KOPT-K1 (cell line): ENCODE measurements around the gene OR2AG2.

Experiments used
- H3K27ac ChIP-seq: fragments of 200-600 bp; sonication (generic); 2 replicates; pipeline ENCODE4 v1.5.1; 2016; ENCODE audit warnings: antibody characterized with exemption, mild to moderate bottlenecking, low read depth, low read length; ENCODE audit not compliant: poor library complexity, severe bottlenecking
- H3K36me3 ChIP-seq: fragments of 200-600 bp; sonication (generic); 2 replicates; pipeline ENCODE4 v1.5.1; 2017; ENCODE audit warnings: antibody characterized with exemption, mild to moderate bottlenecking, low read length, moderate library complexity; ENCODE audit not compliant: insufficient read depth
- H3K9me3 ChIP-seq: fragments of 200-600 bp; sonication (generic); 2 replicates; pipeline ENCODE4 v1.5.1; 2017; ENCODE audit warnings: antibody characterized with exemption, low read length, mild to moderate bottlenecking; ENCODE audit not compliant: insufficient read depth, poor library complexity, severe bottlenecking

The OR2AG2 gene

GRCh38 chr11:6747097-6747668 is 24.6 kb downstream of the OR2AG2 start:
- H3K36me3 ChIP-seq: no peaks in the 10 kb centered on the region
- peak overlapping the region; percentile 81 for H3K27ac ChIP-seq
- H3K9me3 ChIP-seq: no peaks in the 10 kb centered on the region

DNA sequence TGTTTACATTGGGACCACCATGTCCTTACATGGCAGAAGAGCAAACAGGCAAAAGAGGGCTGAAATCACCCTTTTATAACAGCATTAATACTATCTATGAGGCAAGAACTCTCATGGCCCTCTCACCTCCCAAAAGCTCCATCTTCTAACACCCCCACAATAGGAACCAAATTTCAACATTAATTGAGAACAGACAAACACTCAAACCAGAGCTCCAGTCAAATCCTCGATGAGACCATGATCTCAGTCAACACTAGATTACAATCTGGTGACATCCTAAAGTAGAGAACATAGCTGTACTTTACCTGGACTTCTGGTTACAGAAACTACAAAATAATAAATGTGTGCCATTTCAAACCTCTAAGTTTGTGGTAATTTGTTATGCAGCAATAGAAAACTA is 25.1 kb downstream of the OR2AG2 start:
- Histone ChIP-seq H3K36me3 (no peaks in the 10 kb centered on the region), H3K9me3 (no peaks in the 10 kb centered on the region), H3K27ac (peak overlapping the region; percentile 81)

- Histone ChIP-seq H3K36me3 (no peaks in the 10 kb centered on the region), H3K9me3 (no peaks in the 10 kb centered on the region), H3K27ac (peak overlapping the region; percentile 81)
These were observed 25.6 kb downstream of the OR2AG2 start for GRCh38 chr11:6746086-6746618.

DNA sequence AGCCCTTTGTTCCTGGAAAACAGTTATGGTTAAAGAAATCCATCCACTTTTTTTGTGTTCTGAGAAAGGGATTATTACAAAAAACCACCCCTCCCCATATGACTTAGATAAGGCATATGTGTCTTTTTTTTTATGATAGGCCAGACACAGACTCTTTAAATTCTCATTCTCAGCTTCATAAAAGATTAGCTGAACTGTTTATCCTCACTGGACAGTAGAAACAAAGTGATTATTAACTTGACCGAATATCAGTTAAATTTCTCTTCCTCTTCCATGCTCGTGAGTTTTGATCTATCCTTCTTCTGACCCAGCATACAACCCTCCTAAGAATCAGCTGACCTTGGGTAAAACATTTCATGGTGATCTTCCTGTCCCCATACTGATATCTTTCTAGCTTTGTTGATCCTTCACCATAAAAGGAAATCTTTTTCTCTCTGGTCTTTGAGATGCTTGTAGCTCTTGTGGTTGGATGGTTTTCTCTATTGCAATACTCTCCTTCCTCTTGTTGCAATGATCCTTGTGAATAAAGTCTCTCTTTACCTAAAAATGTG is 26.2 kb downstream of the OR2AG2 start:
- Histone ChIP-seq H3K9me3 (no peaks in the 10 kb centered on the region), H3K27ac (peak overlapping the region; percentile 81), H3K36me3 (no peaks in the 10 kb centered on the region)

DNA sequence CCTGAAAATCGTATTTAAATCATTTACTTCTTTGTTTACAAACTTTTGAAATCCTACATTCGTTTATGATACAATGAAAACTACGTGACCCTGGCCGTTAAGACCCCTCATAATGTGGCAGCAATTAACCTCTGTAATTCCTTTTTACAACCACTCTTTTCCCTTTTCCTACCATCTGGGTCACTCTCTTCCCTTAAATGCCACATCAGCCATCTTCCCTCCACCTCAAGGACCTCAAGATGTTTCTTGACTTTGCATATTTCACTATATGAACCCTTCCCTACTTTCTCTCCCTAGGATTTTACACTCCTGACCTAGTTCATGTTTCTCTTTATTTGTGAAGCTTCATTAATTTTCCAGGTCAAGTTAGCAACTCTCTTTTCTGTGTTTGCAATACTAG is 26.8 kb downstream of the OR2AG2 start:
- no peaks in the 10 kb centered on the region for H3K36me3 ChIP-seq
- H3K9me3 ChIP-seq: no peaks in the 10 kb centered on the region
- peak overlapping the region; percentile 81 for H3K27ac ChIP-seq

DNA sequence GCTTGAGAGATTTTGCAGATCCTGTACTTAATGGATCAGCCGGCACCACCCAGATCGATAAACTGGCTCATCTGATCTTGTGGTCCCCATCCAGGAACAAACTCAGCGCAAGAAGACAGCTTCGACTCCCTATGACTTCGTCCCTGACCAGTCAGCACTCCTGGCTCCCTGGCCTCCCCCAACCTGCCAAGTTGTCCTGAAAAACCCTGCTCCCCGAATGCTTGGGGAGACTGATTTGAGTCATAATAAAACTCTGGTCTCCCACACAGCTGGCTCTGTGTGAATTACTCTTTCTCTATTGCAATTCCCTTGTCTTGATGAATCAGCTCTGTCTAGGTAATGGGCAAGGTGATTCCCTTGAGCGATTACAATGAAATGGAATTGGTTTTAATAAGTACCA is 29.5 kb downstream of the OR2AG2 start:
- no peaks in the 10 kb centered on the region for H3K36me3 ChIP-seq
- no peak overlapping the region for H3K27ac ChIP-seq
- H3K9me3 ChIP-seq: no peaks in the 10 kb centered on the region

GRCh38 chr11:6738590-6738989 is 33.2 kb downstream of the OR2AG2 start:
- H3K27ac ChIP-seq: no peak overlapping the region

DNA sequence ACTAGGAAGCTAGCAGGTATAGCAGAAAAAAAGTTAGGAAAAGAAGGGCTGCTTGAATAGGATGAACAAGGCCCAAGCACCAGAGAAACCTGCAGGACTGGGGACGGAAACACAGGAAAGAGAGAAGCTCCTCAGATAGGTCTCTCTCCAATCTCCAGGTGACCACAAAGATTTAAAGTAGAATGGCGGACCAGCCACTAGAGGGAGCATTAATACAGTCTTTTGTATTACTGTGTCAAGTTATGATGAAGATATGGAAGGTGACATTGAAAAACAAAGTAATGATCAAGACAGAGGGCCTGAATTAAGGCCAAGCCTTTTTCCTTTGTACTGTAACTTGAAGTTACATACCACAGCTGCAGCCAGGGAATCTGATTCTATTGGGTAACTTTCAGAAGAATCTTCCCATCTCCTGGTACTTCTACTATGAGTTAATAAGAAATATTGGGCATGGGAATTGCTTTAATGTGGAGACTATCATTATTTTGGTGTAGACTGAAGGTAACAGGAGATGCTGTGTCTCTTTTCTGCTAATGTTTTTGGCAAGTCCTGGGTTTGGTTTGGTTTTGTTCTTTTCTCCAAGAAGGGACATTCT is 33.8 kb downstream of the OR2AG2 start:
- Histone ChIP-seq H3K36me3 (no peaks in the 10 kb centered on the region), H3K9me3 (no peaks in the 10 kb centered on the region), H3K27ac (no peak overlapping the region)

More at GRCh38 chr11:6738590-6738989, 33.2 kb downstream of the OR2AG2 start:
- no peaks in the 10 kb centered on the region for H3K9me3 ChIP-seq
- H3K36me3 ChIP-seq: no peaks in the 10 kb centered on the region

GRCh38 chr11:6736495-6737121 is 35.2 kb downstream of the OR2AG2 start:
- no peaks in the 10 kb centered on the region for H3K9me3 ChIP-seq
- H3K27ac ChIP-seq: no peak overlapping the region
- H3K36me3 ChIP-seq: no peaks in the 10 kb centered on the region

GRCh38 chr11:6735306-6735705 is 36.5 kb downstream of the OR2AG2 start:
- Histone ChIP-seq H3K9me3 (no peaks in the 10 kb centered on the region), H3K27ac (peak overlapping the region; percentile 51), H3K36me3 (no peaks in the 10 kb centered on the region)

- Histone ChIP-seq H3K27ac (peak overlapping the region; percentile 51), H3K36me3 (no peaks in the 10 kb centered on the region), H3K9me3 (no peaks in the 10 kb centered on the region)
These were observed 37.2 kb downstream of the OR2AG2 start for GRCh38 chr11:6734616-6735015.

- Histone ChIP-seq H3K27ac (peak overlapping the region; percentile 51), H3K36me3 (no peaks in the 10 kb centered on the region)
These were observed 38.2 kb downstream of the OR2AG2 start for GRCh38 chr11:6733326-6734275.

GRCh38 chr11:6727971-6728760 is 43.6 kb downstream of the OR2AG2 start:
- Histone ChIP-seq H3K9me3 (peaks cover 3% of the 10 kb centered on the region), H3K36me3 (no peaks in the 10 kb centered on the region), H3K27ac (no peak overlapping the region)

More at GRCh38 chr11:6733326-6734275, 38.2 kb downstream of the OR2AG2 start:
- no peaks in the 10 kb centered on the region for H3K9me3 ChIP-seq

DNA sequence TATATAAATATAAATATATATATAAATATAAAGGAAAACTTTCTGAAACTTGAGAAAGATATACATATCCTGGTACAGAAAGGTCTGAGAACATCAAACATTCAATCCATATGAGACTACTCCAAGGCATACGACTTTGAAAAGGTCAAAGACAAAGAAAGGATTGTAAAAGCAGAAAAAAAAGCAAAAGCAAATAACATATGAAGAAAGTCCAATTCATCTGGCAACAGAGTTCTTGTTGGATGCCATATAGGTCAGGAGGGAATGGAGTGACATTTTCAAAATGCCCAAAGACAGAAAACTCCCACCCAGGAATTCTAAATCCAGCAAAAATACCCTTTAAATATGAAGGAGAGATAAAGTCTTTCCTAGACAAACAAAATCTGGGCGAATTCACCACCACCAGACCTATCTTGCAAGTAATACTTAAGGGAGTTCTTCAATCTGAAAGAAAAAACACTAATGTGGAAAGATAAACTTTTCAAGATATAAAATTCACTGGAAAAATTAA is 46.3 kb downstream of the OR2AG2 start:
- Histone ChIP-seq H3K9me3 (peaks cover 3% of the 10 kb centered on the region), H3K27ac (no peak overlapping the region), H3K36me3 (peaks cover 16% of the 10 kb centered on the region)
